Spleen (tissue), 11 donors: ENCODE results near the gene AP1M1. TPM values are rescaled to one million over a fixed set of nuclear protein-coding genes. Genes with fewer than 3 reads are reported as not detected.

Source experiments
- DNase-seq: peaks from one replicate; pipeline ENCODE4 v3.0.0-alpha.2; 2020
- H3K27ac ChIP-seq, 8 donors: fragments of 200-600 bp; sonication (generic) in 7 of 8; 1 replicate in 4 of 8; 2 replicates in 4 of 8; pipeline versions ENCODE4 v1.5.0 to v1.8.0; 2016 to 2021; ENCODE audit warnings: inconsistent platforms in 4 of 8, mild to moderate bottlenecking in 4 of 8, moderate library complexity in 1 of 8
- H3K27me3 ChIP-seq, 7 donors: fragments of 200-600 bp; sonication (generic) in 6 of 7; replicated peaks in 1 of 7; 1 replicate in 4 of 7; 2 replicates in 3 of 7; pipeline versions ENCODE4 v1.5.0 to v1.8.0; 2016 to 2021; ENCODE audit warnings: inconsistent platforms in 3 of 7, mild to moderate bottlenecking in 1 of 7
- H3K36me3 ChIP-seq, 6 donors: fragments of 200-600 bp; sonication (generic) in 5 of 6; 1 replicate in 4 of 6; 2 replicates in 2 of 6; pipeline versions ENCODE4 v1.5.0 to v1.8.0; 2016 to 2021; ENCODE audit warnings: inconsistent platforms in 2 of 6
- H3K4me1 ChIP-seq, 6 donors: fragments of 200-600 bp; sonication (generic) in 5 of 6; 1 replicate in 3 of 6; 2 replicates in 3 of 6; pipeline versions ENCODE4 v1.5.0 to v1.8.0; 2016 to 2021; ENCODE audit warnings: inconsistent platforms in 3 of 6
- H3K4me3 ChIP-seq, 8 donors: fragments of 200-600 bp; sonication (generic) in 7 of 8; 1 replicate in 4 of 8; 2 replicates in 4 of 8; pipeline versions ENCODE4 v1.5.0 to v1.8.0; 2016 to 2021; ENCODE audit warnings: inconsistent platforms in 4 of 8, mild to moderate bottlenecking in 4 of 8, moderate library complexity in 2 of 8
- H3K9me3 ChIP-seq, 8 donors: fragments of 200-600 bp; sonication (generic) in 7 of 8; 1 replicate in 4 of 8; 2 replicates in 4 of 8; pipeline versions ENCODE4 v1.5.0 to v1.8.0; 2016 to 2021; ENCODE audit warnings: inconsistent platforms in 4 of 8
- CTCF ChIP-seq, 11 experiments: fragments of 200-600 bp in 7 of 11; fragments of 450-650 bp in 4 of 11; sonication (generic) in 4 of 11; IDR thresholded peaks in 8 of 11; conservative IDR thresholded peaks in 3 of 11; 1 replicate in 7 of 11; 2 replicates in 4 of 11; pipeline versions ENCODE4 v1.4.0 to v1.8.0; 2016 to 2021; ENCODE audit warnings: antibody characterized with exemption in 11 of 11, inconsistent platforms in 4 of 11, mild to moderate bottlenecking in 1 of 11
- POLR2A ChIP-seq, 3 donors: fragments of 450-650 bp; IDR thresholded peaks; one replicate each; pipeline ENCODE4 v1.5.1; 2017; ENCODE audit warnings: antibody characterized with exemption in 3 of 3, mild to moderate bottlenecking in 1 of 3
- POLR2AphosphoS5 ChIP-seq, 3 donors: sonication (generic); formaldehyde crosslinking; IDR thresholded peaks; one replicate each; pipeline ENCODE4 v1.5.1; 2017; ENCODE audit warnings: antibody characterized with exemption in 3 of 3
- WGBS, 5 donors: extraction: QIAGEN DNeasy Blood & Tissue Kit in 3 of 5; methylation state at CpG; one replicate each; pipeline versions ENCODE4 v1.1.5 to v1.1.7; 2013 to 2018; 5-methylcytosine and 5-hydroxymethylcytosine counted together
- intact Hi-C: fragments of 100-400 bp; cut with DNase I; formaldehyde crosslinking; loops from one replicate; pipeline ENCODE4 v1.15.0; 2023; ENCODE audit warnings: low total_unique reads
- polyA plus RNA-seq, 3 donors: library from polyadenylated mRNA; stranded (reverse); fragments of 200-250 nt; gene quantifications; one replicate each; pipeline ENCODE4 v1.2.1, GENCODE V29; 2013
- total RNA-seq, 7 donors: library from RNA; depleted of rRNA in 3 of 7; stranded (reverse); fragments of >200 nt in 3 of 7; fragmentation: NEBNext Ultra II Directional in 4 of 7; extraction: Animal tissue kit (Norgen Biotek cat#: 25700) in 4 of 7; gene quantifications; one replicate each; pipeline versions ENCODE4 v1.1.0 to v1.2.1, GENCODE V29; 2016 to 2021
- donor health status: healthy with polysubstance abuse.
- donor health status: DM: no; HTN: no; CAD: no; lungs with moderate emphysema.
- donor health status: DM: no; HTN: no; CAD: no.
- donor health status: Bipolar disorder and iron deficiency.
- donor health status: healthy.
- donor health status: DM: no; HTN: no; CAD: no.
- donor health status: DM: yes; HTN: yes; CAD: no.

AP1M1 gene
- total and polyA plus RNA-seq, 10 donors, result 27.9 to 82.8 (median 60.5) TPM

- no peaks in the 10 kb centered on the region for H3K9me3 ChIP-seq
- H3K4me3 ChIP-seq, result no peak overlapping the region
- no peak for DNase-seq
- peaks cover 0 to 25% (median 12%) of the 10 kb centered on the region in 6 donors for H3K4me1 ChIP-seq
- peaks cover 0 to 40% (median 23%) of the 10 kb centered on the region in 6 donors for H3K36me3 ChIP-seq
- no peak overlapping the region for H3K27ac ChIP-seq
- intact Hi-C loops, result no loop called here
- WGBS, 5 donors, result 87 to 95% (median 92%) methylated on average over 5 of the region's 5 CpGs
- TF ChIP-seq POLR2AphosphoS5 (IDR thresholded peaks at IDR 0.05) (no peak), CTCF (IDR thresholded peaks at IDR 0.05 in 8 of 11, conservative IDR thresholded peaks at IDR 0.05 in 3 of 11) (no peak), POLR2A (IDR thresholded peaks at IDR 0.05) (no peak)
- no peaks in the 10 kb centered on the region for H3K27me3 ChIP-seq
Observed at GRCh38 chr19:16159655-16160054, 38.1 kb upstream of the AP1M1 start.

GRCh38 chr19:16160445-16160942 lies 37.2 kb upstream of the AP1M1 start:
- peaks cover 0 to 16% (median 4%) of the 10 kb centered on the region in 6 donors for H3K4me1 ChIP-seq
- no peak for DNase-seq
- no peak overlapping the region for H3K27ac ChIP-seq
- peaks cover 0 to 31% (median 19%) of the 10 kb centered on the region in 6 donors for H3K36me3 ChIP-seq
- no peak overlapping the region for H3K4me3 ChIP-seq
- H3K27me3 ChIP-seq, result no peaks in the 10 kb centered on the region
- intact Hi-C loops, result no loop called here
- TF ChIP-seq POLR2AphosphoS5 (IDR thresholded peaks at IDR 0.05) (no peak), CTCF (IDR thresholded peaks at IDR 0.05 in 8 of 11, conservative IDR thresholded peaks at IDR 0.05 in 3 of 11) (no peak), POLR2A (IDR thresholded peaks at IDR 0.05) (no peak)
- 72 to 87% (median 85%) methylated on average over 5 to 6 of the region's 6 CpGs for WGBS, 5 donors
- H3K9me3 ChIP-seq, result no peaks in the 10 kb centered on the region

- H3K27ac ChIP-seq, result no peak overlapping the region
- 64 to 87% (median 72%) methylated on average over 11 to 14 of the region's 14 CpGs for WGBS, 5 donors
- no peaks in the 10 kb centered on the region for H3K27me3 ChIP-seq
- peaks cover 0 to 11% (median 0%) of the 10 kb centered on the region in 6 donors for H3K4me1 ChIP-seq
- H3K9me3 ChIP-seq, result no peaks in the 10 kb centered on the region
- intact Hi-C loops, result no loop called here
- H3K36me3 ChIP-seq, result peaks cover 0 to 26% (median 18%) of the 10 kb centered on the region in 6 donors
- no peak for DNase-seq
- no peak overlapping the region for H3K4me3 ChIP-seq
- no peak for TF ChIP-seq CTCF (IDR thresholded peaks at IDR 0.05 in 8 of 11, conservative IDR thresholded peaks at IDR 0.05 in 3 of 11)
- TF ChIP-seq POLR2AphosphoS5 (IDR thresholded peaks at IDR 0.05), result no peak
- no peak for TF ChIP-seq POLR2A (IDR thresholded peaks at IDR 0.05)
Observed at GRCh38 chr19:16160943-16161560, 36.7 kb upstream of the AP1M1 start.

- intact Hi-C loops, result no loop called here
- 79 to 90% (median 81%) methylated on average over 3 of the region's 3 CpGs for WGBS, 5 donors
Observed at GRCh38 chr19:16161840-16162239, 35.9 kb upstream of the AP1M1 start.

More at GRCh38 chr19:16161840-16162239, 35.9 kb upstream of the AP1M1 start:
- Histone ChIP-seq H3K4me3 (no peak overlapping the region), H3K27ac (no peak overlapping the region), H3K36me3 (peaks cover 0 to 18% (median 12%) of the 10 kb centered on the region in 6 donors), H3K9me3 (no peaks in the 10 kb centered on the region), H3K27me3 (no peaks in the 10 kb centered on the region), H3K4me1 (peaks cover 0 to 4% (median 0%) of the 10 kb centered on the region in 6 donors)
- TF ChIP-seq POLR2AphosphoS5 (IDR thresholded peaks at IDR 0.05) (no peak), POLR2A (IDR thresholded peaks at IDR 0.05) (no peak), CTCF (IDR thresholded peaks at IDR 0.05 in 8 of 11, conservative IDR thresholded peaks at IDR 0.05 in 3 of 11) (no peak)
- DNase-seq, result no peak
